ENCODE measurements around the gene PDE11A.

The PDE11A gene

GRCh38 chr2:177669201-177669600 lies 403.4 kb downstream of the PDE11A start:
- H3K27me3 Mint-ChIP-seq: no peaks in the 10 kb centered on the region
- H3K4me1 Mint-ChIP-seq (ENCODE audit: low read depth): no peaks in the 10 kb centered on the region
- no peaks in the 10 kb centered on the region for H3K36me3 Mint-ChIP-seq
- no peak overlapping the region for H3K27ac Mint-ChIP-seq
- no peaks in the 10 kb centered on the region for H3K9me3 Mint-ChIP-seq (ENCODE audit: low read depth)
- H3K4me3 Mint-ChIP-seq: no peak overlapping the region

GRCh38 chr2:177668617-177669016 lies 404.0 kb downstream of the PDE11A start:
- Mint-ChIP-seq H3K9me3 (ENCODE audit: low read depth) (no peaks in the 10 kb centered on the region), H3K4me3 (no peak overlapping the region), H3K27me3 (no peaks in the 10 kb centered on the region), H3K4me1 (ENCODE audit: low read depth) (no peaks in the 10 kb centered on the region), H3K27ac (no peak overlapping the region), H3K36me3 (no peaks in the 10 kb centered on the region)

GRCh38 chr2:177667626-177668025 lies 405.0 kb downstream of the PDE11A start:
- no peaks in the 10 kb centered on the region for H3K36me3 Mint-ChIP-seq
- H3K27me3 Mint-ChIP-seq: no peaks in the 10 kb centered on the region

GRCh38 chr2:177666408-177666807 lies 406.2 kb downstream of the PDE11A start:
- no peaks in the 10 kb centered on the region for H3K4me1 Mint-ChIP-seq (ENCODE audit: low read depth)
- H3K27me3 Mint-ChIP-seq: no peaks in the 10 kb centered on the region
- H3K9me3 Mint-ChIP-seq (ENCODE audit: low read depth): no peaks in the 10 kb centered on the region
- H3K27ac Mint-ChIP-seq: no peak overlapping the region
- H3K4me3 Mint-ChIP-seq: no peak overlapping the region
- no peaks in the 10 kb centered on the region for H3K36me3 Mint-ChIP-seq

More at GRCh38 chr2:177667626-177668025, 405.0 kb downstream of the PDE11A start:
- Mint-ChIP-seq H3K4me1 (ENCODE audit: low read depth) (no peaks in the 10 kb centered on the region), H3K9me3 (ENCODE audit: low read depth) (no peaks in the 10 kb centered on the region), H3K4me3 (no peak overlapping the region), H3K27ac (no peak overlapping the region)

GRCh38 chr2:177665948-177666347 lies 406.6 kb downstream of the PDE11A start:
- H3K4me3 Mint-ChIP-seq: no peak overlapping the region
- no peaks in the 10 kb centered on the region for H3K4me1 Mint-ChIP-seq (ENCODE audit: low read depth)
- H3K9me3 Mint-ChIP-seq (ENCODE audit: low read depth): no peaks in the 10 kb centered on the region
- H3K27ac Mint-ChIP-seq: no peak overlapping the region
- peaks cover 2% of the 10 kb centered on the region for H3K27me3 Mint-ChIP-seq
- no peaks in the 10 kb centered on the region for H3K36me3 Mint-ChIP-seq

- peaks cover 2% of the 10 kb centered on the region for H3K27me3 Mint-ChIP-seq
- H3K4me1 Mint-ChIP-seq (ENCODE audit: low read depth): no peaks in the 10 kb centered on the region
- H3K4me3 Mint-ChIP-seq: no peak overlapping the region
- no peaks in the 10 kb centered on the region for H3K9me3 Mint-ChIP-seq (ENCODE audit: low read depth)
- H3K36me3 Mint-ChIP-seq: no peaks in the 10 kb centered on the region
- H3K27ac Mint-ChIP-seq: no peak overlapping the region
Observed at GRCh38 chr2:177665328-177665727, 407.2 kb downstream of the PDE11A start.

GRCh38 chr2:177662895-177663294 lies 409.7 kb downstream of the PDE11A start:
- no peaks in the 10 kb centered on the region for H3K9me3 Mint-ChIP-seq (ENCODE audit: low read depth)
- H3K36me3 Mint-ChIP-seq: no peaks in the 10 kb centered on the region
- H3K27ac Mint-ChIP-seq: no peak overlapping the region

GRCh38 chr2:177660742-177661141 lies 411.8 kb downstream of the PDE11A start:
- Mint-ChIP-seq H3K4me1 (ENCODE audit: low read depth) (no peaks in the 10 kb centered on the region), H3K36me3 (peaks cover 4% of the 10 kb centered on the region), H3K27ac (no peak overlapping the region), H3K4me3 (no peak overlapping the region), H3K27me3 (peaks cover 14% of the 10 kb centered on the region), H3K9me3 (ENCODE audit: low read depth) (no peaks in the 10 kb centered on the region)

More at GRCh38 chr2:177662895-177663294, 409.7 kb downstream of the PDE11A start:
- Mint-ChIP-seq H3K4me3 (no peak overlapping the region), H3K27me3 (peaks cover 10% of the 10 kb centered on the region), H3K4me1 (ENCODE audit: low read depth) (no peaks in the 10 kb centered on the region)

- Mint-ChIP-seq H3K4me3 (no peak overlapping the region), H3K4me1 (ENCODE audit: low read depth) (no peaks in the 10 kb centered on the region), H3K27ac (no peak overlapping the region), H3K36me3 (peaks cover 4% of the 10 kb centered on the region), H3K9me3 (ENCODE audit: low read depth) (no peaks in the 10 kb centered on the region), H3K27me3 (peaks cover 16% of the 10 kb centered on the region)
Observed at GRCh38 chr2:177658309-177658708, 414.3 kb downstream of the PDE11A start.

- H3K9me3 Mint-ChIP-seq (ENCODE audit: low read depth): no peaks in the 10 kb centered on the region
- peaks cover 4% of the 10 kb centered on the region for H3K36me3 Mint-ChIP-seq
- no peak overlapping the region for H3K27ac Mint-ChIP-seq
- H3K4me3 Mint-ChIP-seq: no peak overlapping the region
- H3K27me3 Mint-ChIP-seq: peaks cover 10% of the 10 kb centered on the region
- H3K4me1 Mint-ChIP-seq (ENCODE audit: low read depth): no peaks in the 10 kb centered on the region
Observed at GRCh38 chr2:177651833-177652232, 420.7 kb downstream of the PDE11A start.

- no peaks in the 10 kb centered on the region for H3K4me1 Mint-ChIP-seq (ENCODE audit: low read depth)
- H3K27me3 Mint-ChIP-seq: peaks cover 8% of the 10 kb centered on the region
Observed at GRCh38 chr2:177649568-177650518, 422.7 kb downstream of the PDE11A start.

GRCh38 chr2:177646791-177647190 lies 425.8 kb downstream of the PDE11A start:
- H3K9me3 Mint-ChIP-seq (ENCODE audit: low read depth): no peaks in the 10 kb centered on the region
- H3K36me3 Mint-ChIP-seq: no peaks in the 10 kb centered on the region
- H3K4me3 Mint-ChIP-seq: no peak overlapping the region
- H3K27ac Mint-ChIP-seq: no peak overlapping the region
- H3K27me3 Mint-ChIP-seq: peaks cover 7% of the 10 kb centered on the region
- no peaks in the 10 kb centered on the region for H3K4me1 Mint-ChIP-seq (ENCODE audit: low read depth)

More at GRCh38 chr2:177649568-177650518, 422.7 kb downstream of the PDE11A start:
- no peaks in the 10 kb centered on the region for H3K9me3 Mint-ChIP-seq (ENCODE audit: low read depth)
- H3K36me3 Mint-ChIP-seq: no peaks in the 10 kb centered on the region
- H3K4me3 Mint-ChIP-seq: no peak overlapping the region
- H3K27ac Mint-ChIP-seq: no peak overlapping the region

GRCh38 chr2:177646241-177646640 lies 426.3 kb downstream of the PDE11A start:
- H3K27me3 Mint-ChIP-seq: peaks cover 7% of the 10 kb centered on the region
- H3K36me3 Mint-ChIP-seq: no peaks in the 10 kb centered on the region
- H3K4me3 Mint-ChIP-seq: no peak overlapping the region
- H3K9me3 Mint-ChIP-seq (ENCODE audit: low read depth): no peaks in the 10 kb centered on the region
- H3K4me1 Mint-ChIP-seq (ENCODE audit: low read depth): no peaks in the 10 kb centered on the region
- no peak overlapping the region for H3K27ac Mint-ChIP-seq

- Mint-ChIP-seq H3K4me1 (ENCODE audit: low read depth) (no peaks in the 10 kb centered on the region), H3K27me3 (peaks cover 12% of the 10 kb centered on the region), H3K27ac (no peak overlapping the region), H3K36me3 (peaks cover 3% of the 10 kb centered on the region), H3K4me3 (no peak overlapping the region), H3K9me3 (ENCODE audit: low read depth) (no peaks in the 10 kb centered on the region)
Observed at GRCh38 chr2:177641331-177641730, 431.2 kb downstream of the PDE11A start.

GRCh38 chr2:177640423-177640822 lies 432.2 kb downstream of the PDE11A start:
- Mint-ChIP-seq H3K4me3 (no peak overlapping the region), H3K36me3 (peaks cover 3% of the 10 kb centered on the region), H3K27ac (no peak overlapping the region), H3K27me3 (peaks cover 9% of the 10 kb centered on the region), H3K4me1 (ENCODE audit: low read depth) (no peaks in the 10 kb centered on the region), H3K9me3 (ENCODE audit: low read depth) (no peaks in the 10 kb centered on the region)
